K562 (cell line): ENCODE measurements around the gene P2RY11. TPM values are rescaled to one million over a fixed set of nuclear protein-coding genes. Genes with fewer than 3 reads are reported as not detected.
A peak's percentile ranks its signal among the peaks of the same experiment; 100 is the strongest.

Experiments
- ATAC-seq: fragments of 200-7000 bp; cut with Tn5 transposase; 3 replicates; pipeline ENCODE4 v1.9.1; 2020; ENCODE audit warnings: moderate library complexity
- BruUV-seq: library from RNA; stranded (reverse); fragments of 400-500 nt; replicated peaks from 2 replicates; lab custom pipeline; 2021; lab: Mats Ljungman, UMichigan
- CTCF ChIA-PET: fragments of 300-600 bp; formaldehyde crosslinking; extraction: SDS; loops from one replicate; lab custom pipeline; 2021; ENCODE audit warnings: low intra/inter-chr PET ratio; lab: Yijun Ruan, JAX
- POLR2A ChIA-PET: fragments of 300-600, 350-650 bp; sonication (Branson Sonifier 250); formaldehyde crosslinking; extraction: SDS; loops from one replicate; lab custom pipeline; 2021; ENCODE audit warnings: antibody characterized with exemption, inconsistent platforms; lab: Yijun Ruan, JAX
- DNase-seq, 4 experiments: peaks; one replicate each; pipeline versions ENCODE4 v3.0.0 to v3.0.0-alpha.2; 2011 to 2018; ENCODE audit warnings: low spot score in 3 of 4, mixed read lengths in 3 of 4; ENCODE audit errors: extremely low read depth in 1 of 4
- FAIRE-seq: peaks from 2 replicates; lab custom pipeline; 2011; peaks lifted over from hg19 to GRCh38; lab: Jason Lieb, UNC
- H2AFZ ChIP-seq: 2 replicates; pipeline ENCODE4 v1.6.0; 2011; ENCODE audit warnings: low read depth, low read length, control low read depth, inconsistent platforms
- H3K27ac ChIP-seq: fragments of 200-600 bp; 3 replicates; pipeline ENCODE4 v1.8.0; 2011; ENCODE audit warnings: low read depth, mild to moderate bottlenecking, control low read depth, inconsistent platforms, low read length, moderate library complexity, mixed read lengths; ENCODE audit errors: extremely low read depth
- H3K27me3 ChIP-seq, 2 experiments: fragments of 300-600 bp in 1 of 2; 2 replicates in 1 of 2; 3 replicates in 1 of 2; pipeline versions ENCODE4 v1.6.0 to v1.8.0; 2011; ENCODE audit warnings: inconsistent platforms in 2 of 2, low read length in 2 of 2, mild to moderate bottlenecking in 1 of 2, mixed read lengths in 1 of 2, moderate library complexity in 1 of 2; ENCODE audit not compliant: control insufficient read depth in 2 of 2, insufficient read depth in 2 of 2
- H3K36me3 ChIP-seq: fragments of 300-600 bp; 3 replicates; pipeline ENCODE4 v1.8.0; 2011; ENCODE audit warnings: mild to moderate bottlenecking, low read length, inconsistent platforms; ENCODE audit not compliant: control insufficient read depth, insufficient read depth
- H3K4me1 ChIP-seq, 2 experiments: fragments of 200-600 bp in 1 of 2; replicated peaks in 1 of 2; 2 replicates in 1 of 2; 3 replicates in 1 of 2; pipeline versions ENCODE4 v1.5.1 to v1.8.0; 2011; ENCODE audit warnings: inconsistent platforms in 2 of 2, low read length in 2 of 2, mild to moderate bottlenecking in 1 of 2, mixed read lengths in 1 of 2, moderate library complexity in 1 of 2; ENCODE audit not compliant: control insufficient read depth in 2 of 2, insufficient read depth in 2 of 2
- H3K4me2 ChIP-seq: 2 replicates; pipeline ENCODE4 v1.6.1; 2011; ENCODE audit warnings: low read length, control low read depth, inconsistent platforms, mixed read lengths; ENCODE audit not compliant: insufficient read depth
- H3K4me3 ChIP-seq: fragments of 200-600 bp; sonication (generic), shearing (Covaris generic); 2 replicates; pipeline ENCODE4 v1.5.1; 2016; ENCODE audit warnings: control low read depth, inconsistent platforms
- H3K79me2 ChIP-seq: fragments of 200-600 bp; 3 replicates; pipeline ENCODE4 v1.8.0; 2011; ENCODE audit warnings: low read length, inconsistent platforms; ENCODE audit not compliant: control insufficient read depth, insufficient read depth
- H3K9ac ChIP-seq, 2 experiments: 2 replicates each; pipeline versions ENCODE4 v1.6.0 to v1.6.1; 2011; ENCODE audit warnings: low read depth in 2 of 2, low read length in 2 of 2, control low read depth in 1 of 2, inconsistent platforms in 1 of 2, mild to moderate bottlenecking in 1 of 2, mixed read lengths in 1 of 2; ENCODE audit not compliant: insufficient read depth in 1 of 2
- H3K9me1 ChIP-seq: one replicate; pipeline ENCODE4 v1.6.0; 2011; ENCODE audit warnings: inconsistent platforms, mild to moderate bottlenecking, low read length, moderate library complexity; ENCODE audit not compliant: control insufficient read depth, insufficient read depth
- H3K9me3 ChIP-seq: replicated peaks from 2 replicates; pipeline ENCODE4 v1.5.1; 2011; ENCODE audit warnings: low read depth, low read length, inconsistent platforms; ENCODE audit not compliant: control insufficient read depth, insufficient read depth
- H4K20me1 ChIP-seq: replicated peaks from 2 replicates; pipeline ENCODE4 v1.6.1; 2011; ENCODE audit warnings: low read length, inconsistent platforms, mixed read lengths; ENCODE audit not compliant: control insufficient read depth, insufficient read depth
- FIP1L1 ChIP-seq: fragments of 200-400 bp; formaldehyde crosslinking; IDR thresholded peaks from 2 replicates; pipeline ENCODE4 v1.6.1; 2018; ENCODE audit warnings: mild to moderate bottlenecking, low read depth, low read length; ENCODE audit not compliant: poor library complexity, severe bottlenecking
- ILK ChIP-seq: fragments of 450-650 bp; IDR thresholded peaks from 2 replicates; pipeline ENCODE4 v1.6.1; 2016; ENCODE audit warnings: missing genetic modification characterization, low read depth, mild to moderate bottlenecking, missing compliant biosample characterization, moderate library complexity, borderline replicate concordance
- NCOA4 ChIP-seq: fragments of 450-650 bp; IDR thresholded peaks from 2 replicates; pipeline ENCODE4 v1.6.1; 2018; ENCODE audit warnings: mild to moderate bottlenecking; ENCODE audit not compliant: partially characterized antibody
- NEUROD1 ChIP-seq: fragments of 150-350 bp; IDR thresholded peaks from 2 replicates; pipeline ENCODE4 v1.6.1; 2014; ENCODE audit warnings: borderline replicate concordance, low read length, low read depth; ENCODE audit not compliant: partially characterized antibody
- PATZ1 ChIP-seq: fragments of 250-450 bp; sonication (Bioruptor Pico); IDR thresholded peaks from 2 replicates; pipeline ENCODE4 v1.5.0; 2020; ENCODE audit warnings: mild to moderate bottlenecking, borderline replicate concordance
- RB1 ChIP-seq: fragments of 450-650 bp; IDR thresholded peaks from 2 replicates; pipeline ENCODE4 v1.6.1; 2017; ENCODE audit warnings: low read depth, mild to moderate bottlenecking
- RUNX1 ChIP-seq: sonication (generic); IDR thresholded peaks from 2 replicates; pipeline ENCODE4 v1.6.1; 2016; ENCODE audit warnings: antibody characterized with exemption, low read depth
- ZNF589 ChIP-seq: fragments of 200-800 bp; sonication (Bioruptor generic); IDR thresholded peaks from 2 replicates; pipeline ENCODE4 v1.6.1; 2016; ENCODE audit warnings: low read depth, missing genetic modification characterization, missing compliant biosample characterization
- WGBS: fragments of 100-300 bp; shearing (Covaris generic); methylation state at CpG from one replicate; pipeline ENCODE4 v1.1.6; 2016; ENCODE audit warnings: low coverage, mixed read lengths; ENCODE audit not compliant: insufficient coverage; ENCODE audit errors: missing lambda C conversion rate; 5-methylcytosine and 5-hydroxymethylcytosine counted together
- in situ Hi-C: fragments of 300-500 bp; cut with MboI; formaldehyde crosslinking; loops from 4 replicates; pipeline ENCODE4 v1.15.0; 2018; ENCODE audit warnings: inconsistent platforms, mixed read lengths
- intact Hi-C: fragments of 100-400 bp; cut with micrococcal nuclease; formaldehyde crosslinking; loops from 2 replicates; pipeline ENCODE4 v1.14.2; 2022
- polyA plus RNA-seq, 8 experiments: library from polyadenylated mRNA; depleted of rRNA in 4 of 8; stranded (reverse) in 5 of 8; unstranded in 3 of 8; fragments of >200 nt; fragmentation: Nextera tagmentation in 2 of 8; fragmentation: Illumina TruSeq in 1 of 8; extraction: Ambion mirVana in 2 of 8; extraction: Trizol in 1 of 8; gene quantifications; 2 replicates each; pipeline versions ENCODE4 v1.2.1 to v1.2.3, GENCODE V29; 2011 to 2014; ENCODE audit warnings: inconsistent platforms in 1 of 8, missing spikeins in 1 of 8
- total RNA-seq, 7 experiments: library from RNA; depleted of rRNA in 6 of 7; stranded (reverse); fragments of >200 nt in 6 of 7; fragmentation: Illumina TruSeq in 2 of 7; extraction: Trizol in 2 of 7; gene quantifications; 2 replicates each; pipeline versions ENCODE4 v1.2.1 to v1.2.3, GENCODE V29; 2011 to 2021; ENCODE audit warnings: low replicate concordance in 1 of 7
- TF ChIP-seq, protein P1 (sequence below): fragments of 250-450 bp; sonication (Bioruptor Pico); IDR thresholded peaks from 2 replicates; pipeline ENCODE4 v1.5.0; 2021; ENCODE audit warnings: mild to moderate bottlenecking, moderate library complexity
- TF ChIP-seq, protein P2 (sequence below): IDR thresholded peaks from 2 replicates; pipeline ENCODE4 v1.6.1; 2016; ENCODE audit warnings: missing genetic modification characterization, missing compliant biosample characterization

The P2RY11 gene
- total and polyA plus RNA-seq, 9 of the 15 experiments (the other 6 are each of a cell fraction or from before 2014, with no cell fraction given) = 0.03 to 10.1 (median 1.5) TPM

DNA sequence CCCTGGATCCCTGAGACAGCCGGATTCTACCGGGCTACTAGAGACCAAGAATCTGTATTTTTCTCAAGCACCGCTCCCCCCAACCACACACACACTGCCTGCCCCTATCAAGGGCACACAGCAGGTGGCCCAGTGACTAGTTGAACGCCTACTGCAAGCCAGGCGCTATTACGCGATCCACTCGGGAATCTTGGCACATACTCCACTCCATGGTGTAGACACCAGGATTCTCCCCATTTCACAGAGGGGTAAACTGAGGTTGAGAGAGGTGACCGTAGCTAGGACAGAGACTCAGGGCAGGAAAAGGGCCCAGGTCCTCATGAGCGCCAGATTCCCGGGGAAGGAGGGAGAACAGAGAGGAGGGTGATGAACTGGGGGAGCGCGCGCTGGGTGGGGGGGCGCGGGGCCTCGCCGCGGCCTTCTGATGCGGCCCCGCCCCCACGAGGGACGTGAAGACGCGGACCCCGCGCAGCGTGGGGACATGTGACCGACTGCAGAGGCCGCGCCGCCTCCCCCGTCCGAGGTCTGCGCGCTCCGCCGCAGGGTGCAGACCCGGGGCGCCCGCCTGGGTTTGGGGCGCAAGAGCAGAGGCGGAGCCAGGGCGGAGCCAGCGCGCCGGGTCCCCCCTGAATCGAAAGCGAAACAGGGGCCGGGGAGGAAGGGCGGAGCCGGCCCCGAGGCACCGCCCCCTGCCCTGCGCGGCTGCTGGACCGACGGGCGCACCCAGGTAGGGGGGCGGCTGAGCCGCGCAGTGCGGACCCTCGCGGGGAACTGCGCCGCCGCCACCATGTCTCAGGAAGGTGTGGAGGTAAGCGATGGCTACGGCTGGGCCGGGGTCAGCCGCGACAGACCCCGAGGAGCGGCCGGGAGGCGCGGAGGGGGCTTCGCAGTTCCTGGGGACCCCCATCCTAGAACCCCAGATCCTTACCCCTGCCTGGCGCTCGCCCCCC lies 25.6 kb upstream of the P2RY11 start, which contains the start of gene SHFL:
Gene SHFL, plus strand, starts transcription at position 677 of the 950 bp plus-strand sequence. Its CDS starts 111 bp downstream, at position 788.
- peak; percentile 85 to 94 (median 91) for DNase-seq
- peak; percentile 96 for ATAC-seq
- ChIA-PET POLR2A (no interaction called here), CTCF (no interaction called here)
- H3K9me3 ChIP-seq = no peaks in the 10 kb centered on the region
- no peaks in the 10 kb centered on the region for H3K9me1 ChIP-seq
- H3K4me2 ChIP-seq = peak within 1 kb of the TSS; percentile 63
- H3K36me3 ChIP-seq = no peaks in the 10 kb centered on the region; the same call in 2 of the 3 replicates
- intact Hi-C loops = loop anchor here (2.0 kb wide), 1 partner anchor 247 kb away; the partner anchor contains the start of gene RAVER1
- WGBS = 2% methylated on average over 52 of the region's 81 CpGs
- peaks cover 3% of the 10 kb centered on the region; the same call in 1 of the 2 replicates for H4K20me1 ChIP-seq
- peaks cover 3% of the 10 kb centered on the region; the same call in 1 of the 3 replicates for H3K79me2 ChIP-seq
- in situ Hi-C loops = no loop called here
- H3K4me3 ChIP-seq = peak within 1 kb of the TSS; percentile 79
- peak within 1 kb of the TSS; percentile 69 for H3K27ac ChIP-seq
- H3K4me1 ChIP-seq = peaks cover 0 to 20% of the 10 kb centered on the region in 2 experiments; a peak in 2 of 5 replicates
- peak within 1 kb of the TSS; percentile 90 for H2AFZ ChIP-seq
- no TSS peak for BruUV-seq
- H3K9ac ChIP-seq = peak within 1 kb of the TSS; percentile 67 to 92
- H3K27me3 ChIP-seq = no peaks in the 10 kb centered on the region; a peak in 2 of 5 replicates
- FAIRE-seq = peak; percentile 56
- no peak for TF ChIP-seq PATZ1
- TF ChIP-seq FIP1L1 = no peak
- peak; percentile 48 for TF ChIP-seq NCOA4
- TF ChIP-seq, protein P1, sequence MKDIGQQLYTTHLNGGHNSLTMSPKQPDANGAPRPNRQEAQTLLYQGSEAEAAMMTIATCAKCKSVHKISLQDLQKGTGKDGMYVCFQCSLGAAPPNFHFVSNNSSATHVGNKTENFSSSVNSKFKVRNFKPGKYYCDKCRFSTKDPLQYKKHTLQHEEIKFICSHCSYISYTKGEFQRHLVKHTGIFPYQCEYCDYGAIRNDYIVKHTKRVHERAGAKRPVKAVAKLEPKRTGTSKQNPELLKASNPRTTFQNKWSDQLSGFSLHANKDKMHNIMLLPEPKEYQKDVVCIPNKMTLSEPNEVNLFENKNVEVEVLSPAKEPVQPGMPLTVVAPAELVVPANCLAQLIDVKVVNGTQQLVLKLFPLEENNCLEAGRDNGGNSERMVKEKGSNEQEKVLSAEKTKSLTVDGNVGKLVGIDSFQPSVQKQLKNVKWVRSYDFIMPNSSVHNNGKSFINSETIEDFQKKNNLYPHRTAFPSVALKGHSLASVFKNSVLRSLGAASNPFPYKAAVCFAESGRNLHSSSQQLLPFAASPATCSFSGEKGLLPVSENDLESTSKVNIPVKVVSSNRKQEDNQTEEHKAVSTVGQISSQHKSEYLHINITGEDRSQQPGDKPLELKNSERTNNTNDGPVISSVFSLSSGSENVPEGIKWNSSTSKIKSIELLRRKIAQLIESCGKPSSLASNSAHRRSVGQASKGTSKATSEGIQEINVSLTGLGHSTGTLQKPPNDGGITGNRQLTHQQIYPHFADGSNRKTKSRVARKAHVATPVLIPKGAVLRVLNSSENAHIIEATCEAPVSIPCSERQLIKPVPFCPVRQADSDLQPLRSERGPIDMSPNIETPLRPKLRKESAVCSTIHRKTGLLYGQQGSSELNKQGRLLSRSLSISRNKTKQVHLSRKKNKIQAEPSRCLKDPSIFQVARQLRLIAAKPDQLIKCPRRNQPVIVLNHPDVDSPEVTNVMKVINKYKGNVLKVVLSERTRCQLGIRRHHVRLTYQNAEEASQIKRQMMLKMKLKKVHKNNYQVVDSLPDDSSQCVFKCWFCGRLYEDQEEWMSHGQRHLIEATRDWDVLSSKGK = no peak
- TF ChIP-seq RB1 = peak; percentile 36; the same call in 1 of the 2 replicates
- TF ChIP-seq ILK (tag) = no peak
- no peak for TF ChIP-seq RUNX1
- TF ChIP-seq NEUROD1 = no peak
- no peak for TF ChIP-seq ZNF589 (CRISPR knock-in tag)
- TF ChIP-seq, protein P2, sequence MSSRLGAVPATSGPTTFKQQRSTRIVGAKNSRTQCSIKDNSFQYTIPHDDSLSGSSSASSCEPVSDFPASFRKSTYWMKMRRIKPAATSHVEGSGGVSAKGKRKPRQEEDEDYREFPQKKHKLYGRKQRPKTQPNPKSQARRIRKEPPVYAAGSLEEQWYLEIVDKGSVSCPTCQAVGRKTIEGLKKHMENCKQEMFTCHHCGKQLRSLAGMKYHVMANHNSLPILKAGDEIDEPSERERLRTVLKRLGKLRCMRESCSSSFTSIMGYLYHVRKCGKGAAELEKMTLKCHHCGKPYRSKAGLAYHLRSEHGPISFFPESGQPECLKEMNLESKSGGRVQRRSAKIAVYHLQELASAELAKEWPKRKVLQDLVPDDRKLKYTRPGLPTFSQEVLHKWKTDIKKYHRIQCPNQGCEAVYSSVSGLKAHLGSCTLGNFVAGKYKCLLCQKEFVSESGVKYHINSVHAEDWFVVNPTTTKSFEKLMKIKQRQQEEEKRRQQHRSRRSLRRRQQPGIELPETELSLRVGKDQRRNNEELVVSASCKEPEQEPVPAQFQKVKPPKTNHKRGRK = no peak
